HepG2 (cell line): ENCODE results near the gene E2F1. TPM values are rescaled to one million over a fixed set of nuclear protein-coding genes. Genes with fewer than 3 reads are reported as not detected.

ENCODE experiments used
- CENPBD1 ChIP-seq: sonication (generic); formaldehyde crosslinking; IDR thresholded peaks from 2 replicates; pipeline ENCODE4 v1.8.0; 2022; ENCODE audit warnings: missing genetic modification reagents, low read depth, mild to moderate bottlenecking, borderline replicate concordance
- IKZF1 ChIP-seq: fragments of 450-650 bp; IDR thresholded peaks from 2 replicates; pipeline ENCODE4 v1.7.1; 2016
- IRF9 ChIP-seq: sonication (generic); formaldehyde crosslinking; IDR thresholded peaks from 2 replicates; pipeline ENCODE4 v1.8.0; 2022; ENCODE audit warnings: missing genetic modification reagents, mild to moderate bottlenecking, borderline replicate concordance
- JUND ChIP-seq: sonication (generic); formaldehyde crosslinking; IDR thresholded peaks from 2 replicates; pipeline ENCODE4 v1.8.0; 2022; ENCODE audit warnings: mild to moderate bottlenecking, missing genetic modification reagents
- MTA1 ChIP-seq: sonication (generic); formaldehyde crosslinking; IDR thresholded peaks from 2 replicates; pipeline ENCODE4 v1.4.0; 2020; ENCODE audit warnings: missing genetic modification reagents, mild to moderate bottlenecking, borderline replicate concordance
- NCOA2 ChIP-seq: sonication (generic); formaldehyde crosslinking; IDR thresholded peaks from 2 replicates; pipeline ENCODE4 v1.8.0; 2022; ENCODE audit warnings: inconsistent platforms
- NR0B2 ChIP-seq: sonication (generic); formaldehyde crosslinking; IDR thresholded peaks from 2 replicates; pipeline ENCODE4 v1.4.0; 2020; ENCODE audit warnings: mild to moderate bottlenecking, missing genetic modification reagents
- NR1H2 ChIP-seq: sonication (generic); formaldehyde crosslinking; IDR thresholded peaks from 2 replicates; pipeline ENCODE4 v1.8.1; 2022; ENCODE audit warnings: low read depth, missing genetic modification reagents, borderline replicate concordance
- RBM39 ChIP-seq: fragments of 200-400 bp; formaldehyde crosslinking; IDR thresholded peaks from one replicate; pipeline ENCODE4 v1.6.1; 2018; ENCODE audit warnings: antibody characterized with exemption, mild to moderate bottlenecking, low read depth, low read length; ENCODE audit not compliant: poor library complexity, severe bottlenecking
- SETDB1 ChIP-seq: sonication (generic); formaldehyde crosslinking; IDR thresholded peaks from 2 replicates; pipeline ENCODE4 v1.5.1; 2020; ENCODE audit warnings: missing genetic modification reagents, mild to moderate bottlenecking, borderline replicate concordance
- TBX2 ChIP-seq: sonication (generic); formaldehyde crosslinking; IDR thresholded peaks from 2 replicates; pipeline ENCODE4 v1.5.0; 2020; ENCODE audit warnings: missing genetic modification reagents, mild to moderate bottlenecking, borderline replicate concordance
- ZBTB42 ChIP-seq: sonication (generic); formaldehyde crosslinking; IDR thresholded peaks from 2 replicates; pipeline ENCODE4 v1.5.0; 2020; ENCODE audit warnings: mild to moderate bottlenecking, missing genetic modification reagents
- ZNF124 ChIP-seq: sonication (generic); formaldehyde crosslinking; IDR thresholded peaks from 2 replicates; pipeline ENCODE4 v1.4.0; 2020; ENCODE audit warnings: missing genetic modification reagents
- ZNF138 ChIP-seq: sonication (generic); formaldehyde crosslinking; IDR thresholded peaks from 2 replicates; pipeline ENCODE4 v1.5.0; 2020; ENCODE audit warnings: mild to moderate bottlenecking, low read depth, missing genetic modification reagents
- ZNF253 ChIP-seq: sonication (generic); formaldehyde crosslinking; IDR thresholded peaks from 2 replicates; pipeline ENCODE4 v1.8.0; 2022; ENCODE audit warnings: mild to moderate bottlenecking, missing genetic modification reagents, borderline replicate concordance
- ZNF512B ChIP-seq: sonication (generic); formaldehyde crosslinking; IDR thresholded peaks from 2 replicates; pipeline ENCODE4 v1.5.1; 2020; ENCODE audit warnings: missing genetic modification reagents, mild to moderate bottlenecking, borderline replicate concordance
- ZNF546 ChIP-seq: sonication (generic); formaldehyde crosslinking; conservative IDR thresholded peaks from 2 replicates; pipeline ENCODE4 v1.8.1; 2023; ENCODE audit warnings: mild to moderate bottlenecking, missing genetic modification reagents
- ZNF605 ChIP-seq: sonication (generic); formaldehyde crosslinking; IDR thresholded peaks from 2 replicates; pipeline ENCODE4 v1.8.0; 2022; ENCODE audit warnings: mild to moderate bottlenecking, missing genetic modification reagents
- ZNF660 ChIP-seq: sonication (generic); formaldehyde crosslinking; IDR thresholded peaks from 2 replicates; pipeline ENCODE4 v1.5.1; 2020; ENCODE audit warnings: mild to moderate bottlenecking, low read depth, missing genetic modification reagents, borderline replicate concordance
- polyA plus RNA-seq, 8 experiments: library from polyadenylated mRNA; depleted of rRNA in 3 of 8; stranded (reverse) in 7 of 8; unstranded in 1 of 8; fragments of >200 nt; fragmentation: Illumina TruSeq in 4 of 8; extraction: Trizol in 4 of 8; gene quantifications; 2 replicates each; pipeline versions ENCODE4 v1.2.1 to v1.2.3, GENCODE V29; 2011 to 2016; ENCODE audit warnings: low read depth in 4 of 8, missing spikeins in 1 of 8, mixed read lengths in 1 of 8; ENCODE audit not compliant: insufficient read depth in 1 of 8
- total RNA-seq, 5 experiments: library from RNA; depleted of rRNA; stranded (reverse); fragments of >200 nt; fragmentation: Illumina TruSeq; extraction: Trizol; gene quantifications; 2 replicates each; pipeline ENCODE4 v1.2.3, GENCODE V29; 2016; ENCODE audit warnings: low read depth in 1 of 5
- TF ChIP-seq, protein P1 (sequence below): sonication (generic); formaldehyde crosslinking; IDR thresholded peaks from 2 replicates; pipeline ENCODE4 v1.4.0; 2020; ENCODE audit warnings: mild to moderate bottlenecking, missing genetic modification reagents

The E2F1 gene
- total and polyA plus RNA-seq, 2 of the 13 experiments (the other 11 are each of a cell fraction or from before 2014, with no cell fraction given), result 25.5 to 39.4 TPM

DNA sequence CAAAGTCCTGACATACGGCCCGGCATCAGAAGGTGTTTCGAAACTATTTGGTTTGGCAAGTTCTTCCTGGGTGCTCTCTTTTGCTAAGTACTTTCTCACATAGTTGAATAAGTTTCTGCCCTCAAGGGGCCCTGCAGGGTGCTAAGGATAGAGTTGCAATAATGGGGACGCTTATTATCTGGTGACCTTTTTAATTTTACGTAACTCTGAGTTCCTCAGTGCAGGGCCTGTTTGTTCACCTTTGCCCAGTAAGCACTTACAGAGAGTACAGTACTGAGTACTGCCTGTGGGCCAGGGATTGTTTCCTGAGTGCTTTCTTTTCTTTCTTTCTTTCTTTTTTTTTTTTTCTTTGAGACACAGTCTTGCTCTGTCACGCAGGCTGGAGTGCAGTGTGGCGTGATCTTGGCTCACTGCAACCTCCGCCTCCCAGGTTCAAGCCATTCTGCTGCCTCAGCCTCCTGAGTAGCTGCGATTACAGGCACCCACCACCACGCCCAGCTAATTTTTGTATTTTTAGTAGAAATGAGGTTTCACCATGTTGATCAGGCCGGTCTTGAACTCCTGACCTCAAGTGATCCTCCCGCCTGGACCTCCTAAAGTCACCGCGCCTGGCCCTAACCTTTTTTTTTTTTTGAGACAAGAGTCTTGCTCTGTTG lies 38.4 kb upstream of the E2F1 start (continued):
- TF ChIP-seq IRF9, result peak; percentile 74; the same call in 1 of the 2 replicates
- no peak for TF ChIP-seq IKZF1
- TF ChIP-seq TBX2 (CRISPR knock-in tag), result peak; percentile 7; the same call in 1 of the 2 replicates
- no peak for TF ChIP-seq ZNF546 (CRISPR knock-in tag)
- TF ChIP-seq MTA1 (CRISPR knock-in tag), result no peak; the same call in 1 of the 2 replicates
- TF ChIP-seq CENPBD1 (CRISPR knock-in tag), result no peak
- peak; percentile 72 for TF ChIP-seq NCOA2 (CRISPR knock-in tag)
- no peak for TF ChIP-seq NR1H2 (CRISPR knock-in tag)
- TF ChIP-seq, protein P1, sequence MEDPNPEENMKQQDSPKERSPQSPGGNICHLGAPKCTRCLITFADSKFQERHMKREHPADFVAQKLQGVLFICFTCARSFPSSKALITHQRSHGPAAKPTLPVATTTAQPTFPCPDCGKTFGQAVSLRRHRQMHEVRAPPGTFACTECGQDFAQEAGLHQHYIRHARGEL (CRISPR knock-in tag), result no peak
- TF ChIP-seq ZBTB42 (CRISPR knock-in tag), result no peak
- peak; percentile 58; the same call in 1 of the 2 replicates for TF ChIP-seq ZNF512B
- TF ChIP-seq ZNF253 (CRISPR knock-in tag), result no peak
- no peak; the same call in 1 of the 2 replicates for TF ChIP-seq ZNF605
- no peak for TF ChIP-seq RBM39
- TF ChIP-seq ZNF138, result no peak
- no peak for TF ChIP-seq ZNF660 (CRISPR knock-in tag)
- no peak for TF ChIP-seq NR0B2
- peak; percentile 55; the same call in 1 of the 2 replicates for TF ChIP-seq ZNF124 (CRISPR knock-in tag)
- no peak for TF ChIP-seq SETDB1
- no peak for TF ChIP-seq JUND (CRISPR knock-in tag)
